Smooth muscle cell (in vitro differentiated cells): ENCODE data around the gene ZC3H4. TPM values are rescaled to one million over a fixed set of nuclear protein-coding genes. Genes with fewer than 3 reads are reported as not detected.

Experiments used
- DNase-seq: peaks from one replicate; lab custom pipeline; 2025; ENCODE audit not compliant: unreplicated experiment; lab: John Stamatoyannopoulos, UW
- H2AFZ ChIP-seq: fragments of 200-600 bp; sonication (generic); 2 replicates; pipeline ENCODE4 v1.6.0; 2016; ENCODE audit warnings: antibody characterized with exemption, low read depth, mild to moderate bottlenecking
- H3F3A ChIP-seq: fragments of 200-600 bp; sonication (generic); 2 replicates; pipeline ENCODE4 v1.6.0; 2017; ENCODE audit warnings: antibody characterized with exemption, low read depth
- H3K27ac ChIP-seq: fragments of 200-600 bp; sonication (generic); 2 replicates; pipeline ENCODE4 v1.5.1; 2016; ENCODE audit warnings: low read depth, mild to moderate bottlenecking
- H3K27me3 ChIP-seq: fragments of 200-600 bp; sonication (generic); 2 replicates; pipeline ENCODE4 v1.6.1; 2016; ENCODE audit warnings: low read depth, mild to moderate bottlenecking
- H3K36me3 ChIP-seq: fragments of 200-600 bp; sonication (generic); 2 replicates; pipeline ENCODE4 v1.5.1; 2016; ENCODE audit warnings: low read depth
- H3K4me1 ChIP-seq: fragments of 200-600 bp; sonication (generic); 2 replicates; pipeline ENCODE4 v1.5.1; 2016; ENCODE audit warnings: low read depth
- H3K4me2 ChIP-seq: fragments of 200-600 bp; sonication (generic); 2 replicates; pipeline ENCODE4 v1.6.0; 2016; ENCODE audit warnings: mild to moderate bottlenecking
- H3K4me3 ChIP-seq: fragments of 200-600 bp; sonication (generic); 2 replicates; pipeline ENCODE4 v1.5.1; 2016; ENCODE audit warnings: mild to moderate bottlenecking
- H3K79me2 ChIP-seq: fragments of 200-600 bp; sonication (generic); 2 replicates; pipeline ENCODE4 v1.6.0; 2016; ENCODE audit warnings: low read depth, mild to moderate bottlenecking
- H3K9ac ChIP-seq: fragments of 200-600 bp; sonication (generic); 2 replicates; pipeline ENCODE4 v1.6.0; 2016; ENCODE audit warnings: low read depth
- H3K9me3 ChIP-seq: fragments of 200-600 bp; sonication (generic); replicated peaks from 2 replicates; pipeline ENCODE4 v1.5.1; 2016; ENCODE audit warnings: low read depth
- H4K20me1 ChIP-seq: fragments of 200-600 bp; sonication (generic); 2 replicates; pipeline ENCODE4 v1.6.0; 2016; ENCODE audit warnings: low read depth
- CTCF ChIP-seq: fragments of 200-600 bp; sonication (generic); IDR thresholded peaks from 2 replicates; pipeline ENCODE4 v1.5.1; 2017; ENCODE audit warnings: borderline replicate concordance, mild to moderate bottlenecking, antibody characterized with exemption; ENCODE audit not compliant: insufficient read depth, poor library complexity, severe bottlenecking
- WGBS: methylation state at CpG from one replicate; pipeline ENCODE4 v1.1.7; 2016; ENCODE audit warnings: low lambda C conversion rate; 5-methylcytosine and 5-hydroxymethylcytosine counted together
- polyA plus RNA-seq: library from polyadenylated mRNA; unstranded; fragments of >200 nt; fragmentation: Nextera tagmentation; extraction: Ambion mirVana; gene quantifications from 2 replicates; pipeline ENCODE4 v1.2.1, GENCODE V29; 2016
- total RNA-seq: library from RNA; depleted of rRNA; stranded (reverse); fragments of >200 nt; gene quantifications from 2 replicates; pipeline ENCODE4 v1.2.3, GENCODE V29; 2014

The ZC3H4 gene
- total and polyA plus RNA-seq, 2 experiments from 2014 or later, result 1.9 to 9.3 TPM

GRCh38 chr19:47158367-47158791 is 44.8 kb upstream of the ZC3H4 start:
- WGBS, result 94% methylated on average over 8 of the region's 8 CpGs
- Histone ChIP-seq H2AFZ (no peak overlapping the region), H3K4me1 (peaks cover 19% of the 10 kb centered on the region), H3K4me2 (peak overlapping the region; percentile 75), H3F3A (peaks cover 12% of the 10 kb centered on the region), H4K20me1 (peaks cover 23% of the 10 kb centered on the region), H3K36me3 (no peaks in the 10 kb centered on the region), H3K27ac (peak overlapping the region; percentile 77), H3K9me3 (no peaks in the 10 kb centered on the region), H3K9ac (no peak overlapping the region), H3K27me3 (no peaks in the 10 kb centered on the region), H3K79me2 (peaks cover 7% of the 10 kb centered on the region), H3K4me3 (no peak overlapping the region)
- no peak for DNase-seq
- no peak for TF ChIP-seq CTCF

- no peaks in the 10 kb centered on the region for H3K27me3 ChIP-seq
- H3K4me2 ChIP-seq, result peak overlapping the region; percentile 75
- peaks cover 3% of the 10 kb centered on the region for H3K79me2 ChIP-seq
- H4K20me1 ChIP-seq, result peaks cover 23% of the 10 kb centered on the region
- DNase-seq, result no peak
- H3K4me3 ChIP-seq, result no peak overlapping the region
- WGBS, result 29% methylated on average over 10 of the region's 10 CpGs
- H3K4me1 ChIP-seq, result peaks cover 19% of the 10 kb centered on the region
- no peaks in the 10 kb centered on the region for H3K9me3 ChIP-seq
- H3K27ac ChIP-seq, result peak overlapping the region; percentile 77
- H3K36me3 ChIP-seq, result no peaks in the 10 kb centered on the region
- TF ChIP-seq CTCF, result no peak
- no peak overlapping the region for H3K9ac ChIP-seq
- H2AFZ ChIP-seq, result no peak overlapping the region
- peaks cover 12% of the 10 kb centered on the region for H3F3A ChIP-seq
Observed at GRCh38 chr19:47157431-47158321, 44.1 kb upstream of the ZC3H4 start.

- peak overlapping the region; percentile 77 for H3K27ac ChIP-seq
- peaks cover 23% of the 10 kb centered on the region for H4K20me1 ChIP-seq
- H3K9ac ChIP-seq, result no peak overlapping the region
- no peaks in the 10 kb centered on the region for H3K36me3 ChIP-seq
- H3K4me2 ChIP-seq, result peak overlapping the region; percentile 75
- H3F3A ChIP-seq, result peaks cover 12% of the 10 kb centered on the region
- DNase-seq, result no peak
- peaks cover 19% of the 10 kb centered on the region for H3K4me1 ChIP-seq
- no peak for TF ChIP-seq CTCF
- H3K9me3 ChIP-seq, result no peaks in the 10 kb centered on the region
- no peak overlapping the region for H3K4me3 ChIP-seq
- no peaks in the 10 kb centered on the region for H3K27me3 ChIP-seq
- H3K79me2 ChIP-seq, result no peaks in the 10 kb centered on the region
- 17% methylated on average over 7 of the region's 7 CpGs for WGBS
- H2AFZ ChIP-seq, result no peak overlapping the region
Observed at GRCh38 chr19:47156861-47157430, 43.4 kb upstream of the ZC3H4 start.
